MCF 10A (cell line): ENCODE results near the gene MYH16. TPM values are rescaled to one million over a fixed set of nuclear protein-coding genes. Genes with fewer than 3 reads are reported as not detected.

Experiments used
- BruUV-seq: library from RNA; stranded (reverse); fragments of 400-500 nt; replicated peaks from 2 replicates; lab custom pipeline; 2021; lab: Mats Ljungman, UMichigan
- CTCF ChIA-PET: fragments of 300-600 bp; sonication (Branson Sonifier 250); formaldehyde crosslinking; extraction: SDS; loops from one replicate; lab custom pipeline; 2021; ENCODE audit warnings: antibody characterized with exemption, inconsistent platforms; lab: Yijun Ruan, JAX
- POLR2A ChIA-PET: fragments of 300-600, 350-650 bp; sonication (Branson Sonifier 250); formaldehyde crosslinking; extraction: SDS; loops from one replicate; lab custom pipeline; 2020; ENCODE audit warnings: antibody characterized with exemption, inconsistent platforms; lab: Yijun Ruan, JAX
- DNase-seq: peaks from one replicate; pipeline ENCODE4 v3.0.0-alpha.2; 2018; ENCODE audit not compliant: unreplicated experiment
- H3K27ac Mint-ChIP-seq: one replicate; pipeline ENCODE4 v1.8.0; 2022; ENCODE audit warnings: mild to moderate bottlenecking, low read depth, mixed read lengths; ENCODE audit not compliant: unreplicated experiment
- H3K27me3 Mint-ChIP-seq: one replicate; pipeline ENCODE4 v1.8.0; 2022; ENCODE audit warnings: mixed read lengths; ENCODE audit not compliant: insufficient read depth, unreplicated experiment
- H3K36me3 Mint-ChIP-seq: one replicate; pipeline ENCODE4 v1.8.0; 2022; ENCODE audit warnings: mild to moderate bottlenecking, moderate library complexity, mixed read lengths; ENCODE audit not compliant: insufficient read depth, unreplicated experiment
- H3K4me1 Mint-ChIP-seq: one replicate; pipeline ENCODE4 v1.8.0; 2022; ENCODE audit warnings: mixed read lengths; ENCODE audit not compliant: insufficient read depth, unreplicated experiment
- H3K4me3 Mint-ChIP-seq: one replicate; pipeline ENCODE4 v1.8.0; 2022; ENCODE audit warnings: mild to moderate bottlenecking, moderate library complexity, mixed read lengths; ENCODE audit not compliant: unreplicated experiment
- H3K9me3 Mint-ChIP-seq: one replicate; pipeline ENCODE4 v1.8.0; 2022; ENCODE audit warnings: mixed read lengths; ENCODE audit not compliant: unreplicated experiment
- CTCF ChIP-seq: fragments of 200-600 bp; IDR thresholded peaks from one replicate; pipeline ENCODE4 v1.8.0; 2022; ENCODE audit warnings: antibody characterized with exemption, mild to moderate bottlenecking; ENCODE audit not compliant: unreplicated experiment
- intact Hi-C: fragments of 100-400 bp; cut with micrococcal nuclease; formaldehyde crosslinking; loops from 2 replicates; pipeline ENCODE4 v1.14.1; 2022
- total RNA-seq: library from RNA; stranded (reverse); gene quantifications from 2 replicates; pipeline ENCODE4 v1.2.3, GENCODE V29; 2022

Gene MYH16
- total RNA-seq, 1 experiment from 2014 or later = 0.33 TPM

DNA sequence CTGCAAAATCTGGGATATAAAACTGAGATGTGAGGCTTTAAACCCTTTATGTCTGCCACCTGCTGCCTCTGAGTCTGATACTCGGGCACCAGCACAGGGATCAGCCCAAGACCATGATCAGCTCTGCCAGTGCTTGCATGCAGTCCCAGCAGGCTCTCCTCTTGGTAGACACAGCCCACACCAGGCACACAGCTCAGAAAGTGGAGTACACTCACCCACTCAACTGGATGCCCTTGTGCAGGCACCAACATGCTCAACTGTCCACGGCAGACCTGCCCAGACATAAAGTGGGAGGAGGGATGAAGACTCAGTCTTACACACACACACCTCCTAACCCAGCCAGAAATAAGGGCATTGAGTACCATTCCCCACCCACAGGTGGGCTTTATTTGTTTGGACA lies 18.2 kb upstream of the MYH16 start:
- H3K36me3 Mint-ChIP-seq = no peaks in the 10 kb centered on the region
- TF ChIP-seq CTCF = no peak
- no TSS peak for BruUV-seq
- H3K4me3 Mint-ChIP-seq = no peak overlapping the region
- no peaks in the 10 kb centered on the region for H3K27me3 Mint-ChIP-seq
- no peak overlapping the region for H3K27ac Mint-ChIP-seq
- peak; percentile 48 for DNase-seq
- CTCF ChIA-PET = interaction anchor here (0.6 to 1.1 kb wide), 2 partner anchors 40 to 54 kb away, joined by 3 read pairs; no protein-coding TSS in a partner anchor
- POLR2A ChIA-PET = no interaction called here
- H3K4me1 Mint-ChIP-seq = peaks cover 7% of the 10 kb centered on the region
- no peaks in the 10 kb centered on the region for H3K9me3 Mint-ChIP-seq
- intact Hi-C loops = no loop called here

- POLR2A ChIA-PET = no interaction called here
- Mint-ChIP-seq H3K27ac (no peak overlapping the region), H3K4me3 (no peak overlapping the region), H3K36me3 (no peaks in the 10 kb centered on the region), H3K9me3 (no peaks in the 10 kb centered on the region), H3K4me1 (peaks cover 7% of the 10 kb centered on the region), H3K27me3 (no peaks in the 10 kb centered on the region)
- no TSS peak for BruUV-seq
- CTCF ChIA-PET = interaction anchor here (0.6 to 1.0 kb wide), 2 partner anchors 58 to 737 kb away, joined by 3 read pairs; no protein-coding TSS in a partner anchor
- intact Hi-C loops = no loop called here
- TF ChIP-seq CTCF = no peak
- no peak for DNase-seq
These were observed 17.2 kb upstream of the MYH16 start for GRCh38 chr7:99255463-99255862.

- no peak overlapping the region for H3K27ac Mint-ChIP-seq
- intact Hi-C loops = no loop called here
- H3K4me1 Mint-ChIP-seq = peaks cover 7% of the 10 kb centered on the region
- BruUV-seq = no TSS peak
- CTCF ChIA-PET = no interaction called here
- no peak for TF ChIP-seq CTCF
- POLR2A ChIA-PET = no interaction called here
- H3K9me3 Mint-ChIP-seq = no peaks in the 10 kb centered on the region
- no peak for DNase-seq
- H3K27me3 Mint-ChIP-seq = no peaks in the 10 kb centered on the region
- no peaks in the 10 kb centered on the region for H3K36me3 Mint-ChIP-seq
- H3K4me3 Mint-ChIP-seq = no peak overlapping the region
These were observed 15.6 kb upstream of the MYH16 start for GRCh38 chr7:99257065-99257464.

- intact Hi-C loops = no loop called here
- POLR2A ChIA-PET = no interaction called here
- CTCF ChIA-PET = no interaction called here
These were observed 15.0 kb upstream of the MYH16 start for GRCh38 chr7:99257675-99258074.

More at GRCh38 chr7:99257675-99258074, 15.0 kb upstream of the MYH16 start:
- no peaks in the 10 kb centered on the region for H3K27me3 Mint-ChIP-seq
- TF ChIP-seq CTCF = no peak
- peaks cover 7% of the 10 kb centered on the region for H3K4me1 Mint-ChIP-seq
- H3K36me3 Mint-ChIP-seq = no peaks in the 10 kb centered on the region
- no peak overlapping the region for H3K27ac Mint-ChIP-seq
- DNase-seq = no peak
- no peak overlapping the region for H3K4me3 Mint-ChIP-seq
- no TSS peak for BruUV-seq
- no peaks in the 10 kb centered on the region for H3K9me3 Mint-ChIP-seq
